OCI-LY7 (cell line): ENCODE data around the gene PEX1. TPM values are rescaled to one million over a fixed set of nuclear protein-coding genes. Genes with fewer than 3 reads are reported as not detected.
A peak's percentile ranks its signal among the peaks of the same experiment; 100 is the strongest.
"Not testable (repeated sequence)": the region's sequence is repeated elsewhere in the genome, so short reads cannot be mapped to it uniquely, and the experiment has no call there.

Experiments used
- BruUV-seq: library from RNA; stranded (reverse); fragments of 400-500 nt; replicated peaks from 2 replicates; lab custom pipeline; 2021; lab: Mats Ljungman, UMichigan
- CTCF ChIA-PET: fragments of 300-600 bp; sonication (Branson Sonifier 250); formaldehyde crosslinking; loops from one replicate; lab custom pipeline; 2022; ENCODE audit warnings: antibody characterized with exemption; ENCODE audit not compliant: unreplicated experiment; lab: Charles Lee
- POLR2A ChIA-PET: fragments of 300-600 bp; sonication (Branson Sonifier 250); formaldehyde crosslinking; loops from one replicate; lab custom pipeline; 2022; ENCODE audit warnings: antibody characterized with exemption; lab: Charles Lee
- DNase-seq: peaks from one replicate; pipeline ENCODE4 v3.0.0-alpha.2; 2015; ENCODE audit warnings: low spot score
- H2AFZ ChIP-seq: fragments of 200-600 bp; sonication (generic), shearing (Covaris generic); 2 replicates; pipeline ENCODE4 v1.6.1; 2014; ENCODE audit warnings: mild to moderate bottlenecking, antibody characterized with exemption, low read length, moderate library complexity
- H3K27ac ChIP-seq: fragments of 200-600 bp; sonication (generic); 2 replicates; pipeline ENCODE4 v1.5.1; 2014; ENCODE audit warnings: mixed run types, low read depth, mild to moderate bottlenecking, moderate library complexity, low read length, inconsistent platforms; ENCODE audit not compliant: poor library complexity, severe bottlenecking
- H3K36me3 ChIP-seq: fragments of 200-600 bp; sonication (generic); 2 replicates; pipeline ENCODE4 v1.6.1; 2014; ENCODE audit warnings: mild to moderate bottlenecking, antibody characterized with exemption, low read length, moderate library complexity, mixed read lengths; ENCODE audit not compliant: insufficient read depth
- H3K4me1 ChIP-seq: fragments of 200-600 bp; sonication (generic); 2 replicates; pipeline ENCODE4 v1.5.1; 2014; ENCODE audit warnings: mild to moderate bottlenecking, low read length; ENCODE audit not compliant: insufficient read depth, poor library complexity, severe bottlenecking
- H3K4me2 ChIP-seq: fragments of 200-600 bp; sonication (generic); 2 replicates; pipeline ENCODE4 v1.6.1; 2014; ENCODE audit warnings: mild to moderate bottlenecking, low read length
- H3K4me3 ChIP-seq: fragments of 200-600 bp; sonication (generic); 2 replicates; pipeline ENCODE4 v1.5.1; 2014; ENCODE audit warnings: mild to moderate bottlenecking, low read depth, low read length; ENCODE audit not compliant: poor library complexity, severe bottlenecking
- H3K79me2 ChIP-seq: fragments of 200-600 bp; sonication (generic); 2 replicates; pipeline ENCODE4 v1.6.1; 2016; ENCODE audit warnings: low read depth, mild to moderate bottlenecking, low read length, moderate library complexity, mixed read lengths; ENCODE audit not compliant: insufficient read depth
- H3K9me2 ChIP-seq: fragments of 200-600 bp; sonication (generic); 2 replicates; pipeline ENCODE4 v1.6.1; 2016; ENCODE audit warnings: mild to moderate bottlenecking, low read length, mixed read lengths; ENCODE audit not compliant: insufficient read depth
- H3K9me3 ChIP-seq: fragments of 200-600 bp; sonication (generic); 2 replicates; pipeline ENCODE4 v1.6.1; 2014; ENCODE audit warnings: mild to moderate bottlenecking, mixed run types, low read length, mixed read lengths
- H4K20me1 ChIP-seq: fragments of 200-600 bp; sonication (generic); 2 replicates; pipeline ENCODE4 v1.6.1; 2014; ENCODE audit warnings: mild to moderate bottlenecking, antibody characterized with exemption, low read length, moderate library complexity, mixed read lengths; ENCODE audit not compliant: insufficient read depth
- EZH2phosphoT487 ChIP-seq: fragments of 200-600 bp; sonication (generic); IDR thresholded peaks from 2 replicates; pipeline ENCODE4 v1.6.1; 2018; ENCODE audit warnings: low read depth, borderline replicate concordance, mild to moderate bottlenecking, mixed run types, antibody characterized with exemption, low read length, moderate library complexity, mixed read lengths
- intact Hi-C: fragments of 100-400 bp; cut with micrococcal nuclease; formaldehyde crosslinking; loops from one replicate; pipeline ENCODE4 v1.10.0; 2022; ENCODE audit not compliant: unreplicated experiment
- total RNA-seq, 2 experiments: library from RNA; depleted of rRNA in 1 of 2; stranded (reverse); fragments of >200 nt in 1 of 2; shearing (Covaris generic) in 1 of 2; gene quantifications; 2 replicates each; pipeline ENCODE4 v1.2.3, GENCODE V29; 2014 to 2022
- TF ChIP-seq, protein P1 (sequence below): fragments of 200-600 bp; sonication (generic); conservative IDR thresholded peaks from 2 replicates; pipeline ENCODE4 v1.5.1; 2014; ENCODE audit warnings: mild to moderate bottlenecking, antibody characterized with exemption, low read length, moderate library complexity, mixed read lengths

The PEX1 gene
- total RNA-seq, 2 experiments from 2014 or later = 28.7 to 36.0 TPM

DNA sequence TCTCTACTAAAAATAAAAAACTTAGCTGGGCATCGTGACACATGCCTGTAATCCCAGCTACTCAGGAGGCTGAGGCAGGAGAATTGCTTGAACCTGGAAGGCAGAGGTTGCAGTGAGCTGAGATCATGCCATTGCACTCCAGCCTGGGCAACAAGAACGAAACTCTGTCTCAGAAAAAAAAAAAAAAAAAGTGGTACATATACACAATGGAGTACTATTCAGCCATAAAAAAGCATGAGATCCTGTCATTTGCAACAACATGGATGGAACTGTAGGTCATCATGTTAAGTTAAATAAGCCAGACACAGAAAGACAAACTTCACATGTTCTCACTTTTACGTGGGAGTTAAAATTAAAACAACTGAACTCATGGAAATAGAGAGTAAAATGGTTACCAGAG, 15.2 kb upstream of the PEX1 start:
- intact Hi-C loops, BruUV-seq: not testable (repeated sequence)
- POLR2A ChIA-PET = interaction anchor here (0.6 to 1.1 kb wide), 2 partner anchors 10 to 751 kb away, joined by 3 read pairs; no protein-coding TSS in a partner anchor

DNA sequence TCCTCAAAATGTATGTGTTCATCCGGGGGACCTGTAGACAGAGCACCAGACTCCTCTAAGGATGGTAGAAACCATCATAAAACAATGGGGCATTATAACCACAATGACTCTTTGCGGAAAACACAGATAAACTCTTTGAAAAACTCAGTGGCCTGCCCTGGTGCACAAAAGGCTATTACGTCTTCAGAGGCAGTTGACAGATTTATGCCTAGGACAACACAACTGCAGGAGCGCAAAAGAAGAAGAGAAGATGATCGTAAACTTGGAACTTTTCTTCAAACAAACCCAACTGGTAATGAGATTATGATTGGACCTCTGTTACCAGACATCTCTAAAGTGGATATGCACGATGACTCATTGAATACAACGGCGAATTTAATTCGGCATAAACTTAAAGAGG, 6.3 kb upstream of the PEX1 start:
- no peak overlapping the region for H3K4me3 ChIP-seq
- no peaks in the 10 kb centered on the region for H3K9me2 ChIP-seq
- no peak overlapping the region for H2AFZ ChIP-seq
- no TSS peak for BruUV-seq
- no peak overlapping the region for H3K4me2 ChIP-seq
- no peaks in the 10 kb centered on the region for H4K20me1 ChIP-seq
- intact Hi-C loops = no loop called here
- peaks cover 85% of the 10 kb centered on the region for H3K36me3 ChIP-seq
- peaks cover 8% of the 10 kb centered on the region for H3K79me2 ChIP-seq
- H3K4me1 ChIP-seq = peaks cover 12% of the 10 kb centered on the region
- no peaks in the 10 kb centered on the region for H3K9me3 ChIP-seq
- DNase-seq = no peak
- H3K27ac ChIP-seq = no peak overlapping the region
- ChIA-PET POLR2A (no interaction called here), CTCF (no interaction called here)
- TF ChIP-seq EZH2phosphoT487 = no peak
- TF ChIP-seq, protein P1, sequence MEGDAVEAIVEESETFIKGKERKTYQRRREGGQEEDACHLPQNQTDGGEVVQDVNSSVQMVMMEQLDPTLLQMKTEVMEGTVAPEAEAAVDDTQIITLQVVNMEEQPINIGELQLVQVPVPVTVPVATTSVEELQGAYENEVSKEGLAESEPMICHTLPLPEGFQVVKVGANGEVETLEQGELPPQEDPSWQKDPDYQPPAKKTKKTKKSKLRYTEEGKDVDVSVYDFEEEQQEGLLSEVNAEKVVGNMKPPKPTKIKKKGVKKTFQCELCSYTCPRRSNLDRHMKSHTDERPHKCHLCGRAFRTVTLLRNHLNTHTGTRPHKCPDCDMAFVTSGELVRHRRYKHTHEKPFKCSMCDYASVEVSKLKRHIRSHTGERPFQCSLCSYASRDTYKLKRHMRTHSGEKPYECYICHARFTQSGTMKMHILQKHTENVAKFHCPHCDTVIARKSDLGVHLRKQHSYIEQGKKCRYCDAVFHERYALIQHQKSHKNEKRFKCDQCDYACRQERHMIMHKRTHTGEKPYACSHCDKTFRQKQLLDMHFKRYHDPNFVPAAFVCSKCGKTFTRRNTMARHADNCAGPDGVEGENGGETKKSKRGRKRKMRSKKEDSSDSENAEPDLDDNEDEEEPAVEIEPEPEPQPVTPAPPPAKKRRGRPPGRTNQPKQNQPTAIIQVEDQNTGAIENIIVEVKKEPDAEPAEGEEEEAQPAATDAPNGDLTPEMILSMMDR = no peak

More for the DNA sequence above, 15.2 kb upstream of the PEX1 start:
- H3K79me2 ChIP-seq, H3K4me1 ChIP-seq, CTCF ChIA-PET, H3K36me3 ChIP-seq, H3K27ac ChIP-seq, H3K9me2 ChIP-seq, H3K4me2 ChIP-seq, H2AFZ ChIP-seq, H3K4me3 ChIP-seq, H3K9me3 ChIP-seq, H4K20me1 ChIP-seq, DNase-seq: not testable (repeated sequence)

DNA sequence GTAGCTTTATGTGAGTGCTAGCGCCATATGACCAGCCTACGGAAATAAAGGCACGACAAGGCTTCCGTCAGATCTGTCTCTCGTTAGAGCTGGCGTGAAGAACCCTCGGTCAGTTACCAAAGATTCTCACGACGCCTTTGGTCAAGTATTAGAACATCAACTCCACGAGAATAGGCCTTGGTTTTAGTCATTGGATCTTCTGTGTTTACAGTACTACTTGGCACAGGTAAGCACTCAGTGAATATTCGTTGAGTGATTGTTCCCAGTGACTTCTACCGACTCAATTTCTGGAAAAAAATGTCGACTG, 591 bp upstream of the PEX1 start:
- Histone ChIP-seq H3K9me3 (no peaks in the 10 kb centered on the region), H3K4me3 (peak overlapping the region; percentile 84), H3K9me2 (no peaks in the 10 kb centered on the region), H4K20me1 (no peaks in the 10 kb centered on the region), H3K79me2 (peaks cover 46% of the 10 kb centered on the region), H3K4me1 (peaks cover 14% of the 10 kb centered on the region), H3K4me2 (peak overlapping the region; percentile 90), H3K27ac (peak overlapping the region; percentile 67), H3K36me3 (peaks cover 47% of the 10 kb centered on the region), H2AFZ (peak overlapping the region; percentile 92)
- intact Hi-C loops = loop anchor here (2.0 to 5.0 kb wide), 5 partner anchors 58 to 704 kb away; partner anchors contain the start of genes AKAP9 and VPS50
- POLR2A ChIA-PET = interaction anchor here (0.6 to 2.2 kb wide), 25 partner anchors 10 to 1611 kb away, joined by 3 to 10 read pairs (median 3); partner anchors contain the start of genes AKAP9, FAM133B and SAMD9
- TF ChIP-seq, protein P1 = no peak
- no peak for TF ChIP-seq EZH2phosphoT487
- CTCF ChIA-PET = interaction anchor here (0.5 to 1.3 kb wide), 10 partner anchors 10 to 308 kb away, joined by 3 to 6 read pairs (median 4); partner anchors contain the start of genes CDK6, FAM133B and GATAD1
- TSS peak; percentile 87 for BruUV-seq
- DNase-seq = no peak
